Ramos (cell line): ENCODE data around the gene PDE1A.

Experiments
- in situ Hi-C: fragments of 300-500 bp; cut with MboI; formaldehyde crosslinking; loops from one replicate; pipeline ENCODE4 v1.14.3; 2022; ENCODE audit warnings: low sequenced_read_pairs; ENCODE audit not compliant: unreplicated experiment

The PDE1A gene

DNA sequence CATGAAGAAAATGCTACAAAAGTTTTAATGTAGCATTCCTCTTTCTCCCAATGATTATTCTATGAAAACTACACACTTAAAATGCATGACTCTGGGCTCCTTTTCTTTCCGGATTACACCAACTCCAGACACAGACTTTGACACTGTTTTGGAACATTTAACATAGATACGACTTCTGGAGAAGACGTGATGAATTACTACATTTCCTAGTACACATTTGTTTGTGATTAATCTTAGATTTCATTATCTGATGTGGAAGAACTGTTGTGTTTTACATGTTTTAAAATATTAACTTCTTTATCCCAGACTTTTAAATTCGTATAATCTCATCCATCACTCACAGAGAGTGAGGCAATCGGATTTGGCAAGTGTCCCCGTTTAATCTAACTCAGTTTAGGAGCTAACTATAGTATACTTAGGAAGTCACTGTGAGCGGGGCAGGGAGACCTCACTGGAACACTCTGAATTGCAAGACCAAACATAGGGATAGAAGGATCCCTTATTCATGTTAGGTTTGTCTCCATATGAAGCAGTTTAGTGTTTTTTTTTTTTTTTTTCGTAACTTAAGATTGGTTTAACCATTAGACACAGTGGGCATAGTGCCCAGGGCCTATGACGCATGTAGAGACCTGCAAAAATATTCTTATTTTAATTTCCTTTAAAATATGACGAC is 66.7 kb downstream of the PDE1A start:
- in situ Hi-C loops, result no loop called here

DNA sequence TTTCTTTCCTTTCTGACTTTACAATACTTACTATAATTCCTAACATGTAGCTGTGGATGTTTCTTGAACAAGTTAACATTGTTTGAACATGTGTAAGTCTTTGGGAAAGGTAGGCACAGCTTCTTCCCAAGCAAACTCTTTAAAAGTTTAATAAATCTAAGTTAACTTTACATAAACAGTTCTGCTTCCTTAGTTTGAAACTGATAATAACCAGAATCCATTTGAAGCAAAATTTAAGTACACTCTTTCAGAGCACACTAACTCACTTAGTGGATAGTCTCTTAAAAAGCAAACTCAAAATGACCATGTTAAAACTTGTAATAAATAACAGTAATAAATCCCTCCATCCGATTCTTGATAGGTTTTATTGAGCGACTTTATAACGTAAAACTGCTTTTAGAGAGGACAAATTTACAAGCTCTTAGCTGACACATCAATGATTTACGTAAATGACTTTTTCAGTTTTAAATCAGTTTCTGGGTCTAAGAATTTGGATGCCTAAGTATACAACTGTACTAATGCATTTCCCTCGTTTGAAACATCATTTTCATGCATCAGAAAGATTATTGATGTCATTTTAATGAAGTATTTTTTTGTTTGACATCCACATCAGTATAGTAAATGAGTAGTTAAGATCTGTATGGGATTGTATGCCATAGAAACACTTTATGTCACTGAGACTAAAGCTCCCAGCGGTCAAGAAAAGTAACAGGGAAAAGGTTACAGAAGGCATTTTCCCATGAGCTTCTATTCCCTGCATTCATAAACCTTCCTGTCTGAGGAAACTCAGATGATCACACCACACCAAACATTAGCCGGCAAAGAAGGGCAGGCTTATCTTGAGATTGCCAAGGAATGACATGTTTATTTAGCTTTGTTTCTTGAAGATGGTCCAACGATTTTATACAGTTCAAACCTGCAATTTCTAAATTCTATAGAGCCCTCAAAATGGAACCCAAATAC is 67.5 kb downstream of the PDE1A start:
- in situ Hi-C loops, result no loop called here

DNA sequence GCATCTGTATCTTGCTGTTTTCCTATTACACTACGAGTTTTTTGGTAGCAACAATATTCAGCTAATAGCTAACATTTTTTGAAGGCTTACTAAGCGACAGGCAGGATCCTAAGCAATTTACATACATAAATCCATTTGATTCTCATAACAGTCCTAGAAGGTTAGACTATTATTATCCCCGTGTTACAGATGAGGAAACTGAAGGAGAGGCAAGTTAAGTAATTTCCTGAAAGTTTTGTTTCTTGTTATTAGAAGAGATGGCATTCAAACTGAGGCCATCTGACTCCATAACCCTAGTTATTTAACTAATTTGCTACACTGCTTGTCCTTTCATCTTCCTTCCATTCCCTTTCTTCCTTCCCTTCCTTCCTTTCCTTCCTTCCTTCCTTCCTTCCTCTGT is 68.2 kb downstream of the PDE1A start:
- in situ Hi-C loops, result no loop called here

DNA sequence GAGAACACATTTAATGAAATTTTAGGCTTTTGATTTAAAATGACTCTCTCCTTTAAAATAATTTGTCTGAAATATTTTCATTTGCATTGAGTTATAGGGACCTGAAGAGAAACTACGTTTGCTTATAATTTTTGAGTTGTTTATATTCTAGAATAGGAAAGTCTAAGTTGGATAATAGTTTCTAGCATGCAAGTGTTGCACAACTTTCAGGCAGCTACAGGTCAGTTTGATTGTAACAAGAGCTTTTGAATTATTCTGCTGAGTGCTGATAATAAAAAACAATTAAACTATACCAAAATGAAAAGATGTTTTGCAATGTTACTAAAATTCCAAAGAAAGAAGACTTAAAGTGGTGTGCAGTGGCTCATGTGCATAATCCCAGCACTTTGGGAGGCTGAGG is 71.0 kb downstream of the PDE1A start:
- in situ Hi-C loops, result no loop called here

DNA sequence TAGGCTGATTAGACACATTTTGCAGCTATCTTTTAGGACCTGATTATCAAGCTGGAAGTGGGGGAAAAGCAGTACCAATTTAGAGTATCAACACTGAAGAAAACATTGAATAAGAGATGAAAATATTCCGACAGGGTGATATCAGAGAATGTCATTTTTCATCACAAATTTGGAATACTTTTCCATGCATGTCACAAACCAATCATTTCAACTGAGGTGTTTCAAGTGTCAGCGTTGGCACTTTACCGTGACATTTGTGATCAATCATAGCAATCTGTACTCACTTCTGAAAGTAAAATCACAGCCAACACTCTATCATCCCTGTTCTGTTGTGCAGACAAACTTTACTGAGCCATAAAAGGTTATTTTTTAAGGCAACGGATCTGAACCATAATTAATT is 75.4 kb downstream of the PDE1A start:
- in situ Hi-C loops, result no loop called here

DNA sequence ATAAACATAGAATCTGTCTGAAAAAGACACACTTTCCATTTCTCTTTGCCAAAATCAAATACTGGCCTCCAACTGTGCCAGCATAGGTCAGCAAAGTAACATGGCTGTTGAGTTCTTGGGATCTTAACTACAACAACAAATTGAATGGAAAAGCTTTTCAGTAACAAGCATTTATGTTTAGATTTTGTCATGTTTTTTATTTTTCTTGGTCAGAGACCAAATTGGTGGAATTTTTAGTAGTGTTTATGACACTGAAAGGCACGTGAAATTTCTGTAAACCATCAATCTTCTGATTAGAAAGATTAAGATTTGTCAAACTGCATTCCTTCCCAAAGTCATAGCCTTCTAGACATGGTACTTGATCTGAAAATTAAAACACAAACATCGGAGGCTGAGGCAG is 77.6 kb downstream of the PDE1A start:
- in situ Hi-C loops, result no loop called here

DNA sequence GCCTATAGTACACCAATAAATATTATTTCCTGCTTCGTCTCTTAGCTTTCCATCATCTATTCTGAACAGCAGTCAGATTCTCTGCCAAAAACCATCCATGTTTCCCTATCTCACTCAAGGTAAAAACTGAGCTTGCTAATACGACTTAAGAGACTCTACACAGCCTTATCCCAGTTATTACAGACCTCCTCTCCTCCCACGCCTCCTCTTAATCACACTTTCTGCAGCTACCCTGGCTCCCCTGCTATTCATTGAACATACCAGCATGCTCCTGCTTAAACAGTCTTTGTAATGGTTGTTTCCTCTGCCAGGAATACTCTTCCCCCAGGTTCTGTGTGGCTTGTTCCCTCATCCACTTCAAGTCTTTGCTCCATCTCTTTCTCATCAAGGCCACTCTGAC is 81.5 kb downstream of the PDE1A start:
- in situ Hi-C loops, result no loop called here

DNA sequence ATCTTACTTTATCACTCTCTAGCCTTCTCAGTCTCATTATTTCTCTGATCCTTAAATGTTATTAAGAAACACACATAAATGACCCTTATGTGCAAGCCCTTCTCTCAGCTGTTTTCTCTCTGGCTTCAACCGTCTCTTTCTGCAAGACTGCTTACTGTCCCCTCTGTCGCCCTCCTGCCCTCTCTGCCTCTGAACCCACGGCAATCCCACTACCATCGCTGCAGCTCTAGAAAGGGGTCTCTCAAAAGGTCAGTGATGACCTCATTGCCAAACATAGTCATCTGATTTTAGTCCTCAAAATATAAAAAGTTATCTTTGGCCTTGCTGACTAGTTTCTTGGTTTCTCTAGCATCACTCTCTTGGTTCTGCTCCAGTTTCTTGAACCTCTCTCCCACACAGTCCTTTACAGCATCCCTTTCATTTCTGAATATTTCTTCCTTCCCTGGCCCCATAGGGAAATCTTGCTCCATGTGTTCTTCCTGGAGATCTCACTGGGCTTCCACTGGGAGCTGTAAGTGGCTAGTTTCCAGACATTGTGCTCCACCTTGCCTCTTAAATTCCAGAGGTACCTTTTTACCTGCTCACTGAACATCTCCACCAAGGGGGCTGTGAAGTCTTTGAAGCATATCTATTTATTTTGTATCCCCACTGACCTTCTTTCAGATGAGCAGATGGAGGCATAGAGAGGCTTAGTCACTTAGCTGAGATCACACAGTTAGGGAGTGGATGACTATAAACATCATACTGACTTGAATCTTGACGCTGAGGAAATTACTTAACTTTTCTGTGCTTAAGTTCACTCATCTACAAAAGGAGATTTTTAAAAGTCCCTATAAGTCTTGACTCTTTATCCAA is 96.2 kb downstream of the PDE1A start:
- in situ Hi-C loops, result no loop called here

DNA sequence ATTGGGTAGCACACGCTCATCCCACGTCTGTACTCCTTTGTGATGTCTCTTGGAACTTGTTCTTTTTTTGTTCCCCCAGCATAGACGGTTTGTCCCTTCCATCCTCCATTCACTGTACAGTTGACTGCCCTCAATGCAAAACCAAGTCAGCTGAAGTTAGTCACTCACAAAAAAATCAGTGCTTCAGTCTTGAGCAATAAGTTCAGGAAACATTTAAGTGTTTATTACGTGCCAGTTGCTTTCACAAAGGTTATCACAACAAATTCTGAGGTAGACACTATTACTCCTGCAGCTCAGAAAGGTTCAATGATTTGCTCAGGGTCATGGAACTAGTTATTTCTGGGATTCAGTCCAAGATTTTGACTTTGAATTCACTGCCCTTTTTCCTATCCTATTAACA is 102.2 kb downstream of the PDE1A start:
- in situ Hi-C loops, result no loop called here

DNA sequence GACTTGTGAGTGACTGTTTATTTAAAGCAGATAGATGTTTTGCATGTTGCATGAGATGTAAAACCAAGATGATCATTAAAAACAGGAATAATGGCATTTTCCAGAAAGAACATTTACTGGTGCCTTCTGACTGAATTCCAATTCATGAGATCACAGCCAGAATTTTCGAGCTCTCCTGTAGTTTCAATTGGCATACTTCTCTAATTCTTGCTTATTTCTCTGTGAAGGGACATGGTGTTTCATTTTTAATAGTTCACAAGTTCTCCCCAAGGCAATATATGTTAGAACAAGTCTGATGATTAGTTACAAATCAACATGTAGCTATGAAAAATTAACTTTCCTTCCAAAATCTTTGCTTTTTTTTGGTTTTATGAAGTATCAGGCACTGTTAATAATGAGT is 105.7 kb downstream of the PDE1A start:
- in situ Hi-C loops, result no loop called here

DNA sequence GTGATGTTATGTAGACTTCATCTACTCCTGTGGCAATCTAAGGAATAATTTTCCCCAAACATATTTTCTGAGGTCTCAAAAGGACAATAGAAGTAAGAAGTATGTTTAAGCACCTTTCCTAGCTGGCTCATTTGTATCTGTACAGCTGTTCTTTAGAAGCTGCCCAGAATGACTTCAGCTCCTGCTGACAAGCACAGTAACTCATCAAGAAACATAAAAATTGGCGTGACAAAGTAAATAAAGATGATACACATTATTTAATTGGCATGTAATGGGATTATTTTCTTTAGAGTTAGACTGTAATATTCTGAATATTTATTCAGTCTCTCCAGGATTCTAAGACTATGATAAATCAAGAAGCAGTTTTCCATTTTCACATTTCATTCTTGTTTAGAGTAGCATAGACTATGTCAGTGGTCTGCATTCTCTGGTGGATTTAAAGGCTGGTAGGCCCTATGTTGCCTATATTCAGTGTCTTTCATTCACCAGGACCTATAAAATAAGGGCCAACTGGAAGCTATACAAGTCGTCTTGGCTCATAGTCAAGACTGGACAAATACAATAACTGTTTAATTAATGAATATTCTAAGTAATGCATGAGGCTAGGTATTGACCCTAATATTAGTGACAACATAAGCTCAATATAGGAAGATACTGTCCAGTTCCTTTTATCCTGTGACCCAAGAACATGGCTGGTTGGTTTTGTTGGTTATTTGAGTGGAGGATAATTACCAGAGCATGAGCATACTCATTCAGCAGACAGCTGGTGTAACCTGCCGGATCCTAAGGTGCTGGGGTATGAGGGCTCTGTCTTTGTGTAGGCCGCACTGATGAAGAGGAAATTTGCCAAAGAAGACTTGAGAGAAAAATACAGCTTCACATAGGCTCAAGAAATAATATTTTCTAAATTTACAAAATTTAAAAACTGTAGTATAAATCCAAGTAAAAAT is 107.0 kb downstream of the PDE1A start:
- in situ Hi-C loops, result no loop called here

DNA sequence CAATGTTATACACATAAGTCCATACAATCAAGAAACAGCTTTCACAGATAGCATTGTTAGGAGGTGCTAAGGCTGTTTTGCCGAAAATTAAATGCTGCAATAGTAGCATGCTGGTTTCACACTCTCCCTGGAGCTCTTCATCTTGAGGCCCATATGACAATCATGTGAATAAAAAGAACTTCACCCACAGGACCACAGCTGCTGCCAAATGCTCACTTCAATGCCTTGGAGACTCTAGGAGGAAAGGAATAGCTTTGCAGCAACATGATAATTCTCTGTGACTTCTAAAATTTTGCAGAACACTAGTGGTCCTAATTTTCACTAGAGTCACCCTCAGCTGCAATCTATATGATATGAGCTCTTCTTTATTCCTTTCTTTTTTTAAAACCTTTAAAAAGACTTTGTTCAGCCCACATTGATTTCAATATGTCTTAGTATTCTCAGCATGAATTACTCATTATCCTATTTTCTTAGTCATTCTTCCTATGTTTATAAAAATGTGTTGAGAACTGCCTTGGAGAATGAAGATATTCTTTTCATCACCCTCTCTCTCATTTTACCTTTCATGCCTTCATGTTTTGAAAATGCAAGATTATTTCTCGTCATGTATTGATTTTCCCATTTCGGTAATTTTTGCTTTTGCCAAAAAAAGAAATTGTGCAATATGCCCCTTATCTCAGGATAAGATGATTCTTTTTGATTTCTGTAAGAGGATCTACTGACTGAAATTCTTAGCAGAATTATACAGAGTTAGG is 108.2 kb downstream of the PDE1A start:
- in situ Hi-C loops, result no loop called here

DNA sequence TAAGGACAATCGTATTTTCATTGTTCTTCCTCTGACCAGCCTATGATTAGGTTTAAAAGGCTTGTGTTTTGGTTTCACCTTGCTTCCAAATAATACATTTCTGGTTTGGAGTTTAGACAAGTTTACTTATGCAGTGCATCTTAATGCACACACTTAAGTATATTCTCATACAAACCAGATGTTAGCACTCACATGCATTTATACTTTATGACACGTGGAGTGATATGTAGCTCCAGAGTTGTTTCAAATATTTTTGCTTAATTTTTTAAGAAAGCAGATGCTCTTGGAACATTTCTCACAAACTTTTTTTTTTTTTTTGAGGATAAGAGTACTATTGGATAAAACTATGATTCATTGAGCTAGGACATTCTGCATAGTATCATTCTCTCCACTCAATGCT is 109.9 kb downstream of the PDE1A start:
- in situ Hi-C loops, result no loop called here

DNA sequence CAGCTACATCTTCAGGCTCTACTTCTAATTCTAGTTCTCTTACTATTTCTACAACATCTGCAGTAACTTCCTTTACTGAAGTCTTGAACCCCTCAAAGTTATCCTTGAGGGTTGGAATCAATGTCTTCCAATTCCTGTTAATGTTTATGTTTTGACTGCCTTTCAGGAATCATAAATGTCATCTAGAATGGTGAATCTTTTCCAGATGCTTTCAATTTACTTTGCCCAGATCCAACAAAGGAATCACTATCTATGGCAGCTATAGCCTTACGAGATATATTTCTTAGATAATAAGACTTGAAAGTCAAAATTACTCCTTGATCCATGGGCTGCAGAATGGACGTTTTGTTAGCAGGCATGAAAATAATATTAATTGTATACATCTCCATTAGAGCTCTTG is 123.9 kb downstream of the PDE1A start:
- in situ Hi-C loops, result no loop called here

DNA sequence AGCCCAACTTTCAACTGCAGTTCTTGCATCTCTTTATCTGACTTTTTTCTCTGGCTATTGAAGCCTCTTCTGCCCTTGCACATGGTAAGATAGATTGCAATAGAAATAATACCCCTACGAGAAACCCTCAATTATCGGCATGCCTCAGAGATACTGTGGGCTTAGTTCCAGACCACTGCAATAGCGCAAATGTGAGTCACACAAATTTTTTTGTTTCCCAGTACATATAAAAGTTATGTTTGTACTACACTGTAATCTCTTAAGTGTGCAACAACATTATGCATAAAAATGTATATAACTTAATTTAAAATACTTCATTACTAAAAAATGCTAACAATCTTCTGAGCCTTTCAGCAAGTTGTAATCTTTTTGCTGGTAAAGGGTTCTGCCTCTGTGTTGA is 124.7 kb downstream of the PDE1A start:
- in situ Hi-C loops, result no loop called here

DNA sequence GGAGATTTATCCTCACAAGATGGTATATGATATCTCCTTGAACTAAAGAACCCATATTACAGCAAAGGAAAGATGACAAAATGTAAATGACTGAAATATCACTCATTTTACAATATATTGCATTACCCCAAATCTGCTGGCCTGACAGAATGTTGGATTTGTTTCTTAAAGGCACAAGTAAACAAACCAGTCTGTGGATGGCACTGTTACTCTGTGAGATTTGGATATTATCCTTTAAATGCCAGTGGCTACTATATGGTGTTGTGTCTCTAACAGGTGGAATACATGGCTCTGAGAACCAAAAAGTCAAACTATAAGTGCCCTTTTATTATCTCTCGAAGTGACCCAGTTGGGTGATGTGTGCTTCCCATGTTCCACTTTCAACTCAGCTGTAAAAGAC is 125.7 kb downstream of the PDE1A start:
- in situ Hi-C loops, result no loop called here

DNA sequence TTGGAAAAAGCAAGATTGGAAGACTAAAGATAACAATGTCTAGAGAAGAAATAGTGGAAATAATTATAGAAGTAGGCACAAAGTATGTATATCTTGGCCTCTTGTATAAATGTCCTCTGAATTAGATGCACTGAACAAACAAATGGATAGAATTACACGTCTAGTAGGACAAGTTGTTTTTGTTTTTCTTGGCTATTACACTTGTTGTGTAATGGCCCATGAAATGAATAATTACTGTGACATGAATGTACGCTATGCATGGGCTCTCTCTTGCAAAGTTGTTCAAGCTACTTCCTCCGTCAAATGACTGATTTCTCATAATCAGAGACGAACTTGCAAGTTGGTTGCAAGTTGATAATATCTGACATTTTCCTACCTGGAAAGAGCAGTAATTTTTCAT is 126.2 kb downstream of the PDE1A start:
- in situ Hi-C loops, result no loop called here

DNA sequence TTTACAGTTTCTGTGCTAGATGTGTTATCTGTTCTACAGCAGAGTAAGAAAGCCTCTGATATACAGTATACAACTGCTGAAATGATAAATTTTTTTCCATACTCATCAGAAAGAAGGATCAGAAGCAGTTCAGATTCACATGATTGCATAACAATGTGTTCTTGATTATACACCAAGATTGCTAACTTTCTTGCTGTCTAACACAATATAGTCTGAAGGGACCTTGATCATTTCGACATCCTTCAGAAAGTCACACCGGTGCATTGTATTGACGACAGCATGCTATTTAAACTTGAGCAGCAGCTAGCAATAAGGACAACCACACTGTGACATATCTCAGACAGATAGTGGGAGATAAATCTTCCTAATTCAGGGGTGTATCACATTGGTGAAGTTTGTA is 127.2 kb downstream of the PDE1A start:
- in situ Hi-C loops, result no loop called here

DNA sequence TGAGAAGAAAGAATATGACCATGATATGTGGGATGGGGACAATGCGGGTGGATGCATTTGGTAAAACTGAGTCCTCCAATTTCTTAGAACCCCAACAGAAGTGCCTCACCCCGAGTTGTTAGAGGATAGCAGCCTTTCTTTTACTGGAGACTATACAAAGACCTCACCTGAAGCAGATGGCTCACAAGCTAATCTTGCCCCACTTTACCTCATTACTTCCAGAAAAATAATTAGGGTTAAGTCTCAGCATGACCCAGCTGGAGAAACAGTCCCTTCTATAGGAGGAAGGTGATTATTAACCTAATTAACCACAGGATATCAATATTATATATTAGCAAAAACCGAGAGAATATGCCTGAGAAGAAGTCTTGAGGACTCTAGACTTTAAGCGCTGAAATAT is 128.4 kb downstream of the PDE1A start:
- in situ Hi-C loops, result no loop called here
